Trophoblast cell (in vitro differentiated cells and primary cell): Measurements from ENCODE around the gene RAB17.
A peak's percentile ranks its signal among the peaks of the same experiment; 100 is the strongest.
"Not testable (repeated sequence)": the region's sequence is repeated elsewhere in the genome, so short reads cannot be mapped to it uniquely, and the experiment has no call there.

Experiments
- DNase-seq, 2 donors: peaks; one replicate each; pipeline ENCODE4 v3.0.0-alpha.2; 2016
- H2AFZ ChIP-seq: 2 replicates; pipeline ENCODE4 v1.6.1; 2013; ENCODE audit warnings: low read length, moderate library complexity, mild to moderate bottlenecking; ENCODE audit not compliant: insufficient read depth, poor library complexity
- H2AK5ac ChIP-seq: 2 replicates; pipeline ENCODE4 v1.6.1; 2013; ENCODE audit warnings: mild to moderate bottlenecking, low read length
- H2BK120ac ChIP-seq: 2 replicates; pipeline ENCODE4 v1.6.1; 2013; ENCODE audit warnings: low read length, mild to moderate bottlenecking, moderate library complexity; ENCODE audit not compliant: insufficient read depth, poor library complexity
- H2BK12ac ChIP-seq: 2 replicates; pipeline ENCODE4 v1.6.1; 2013; ENCODE audit warnings: mild to moderate bottlenecking, low read length, moderate library complexity
- H2BK5ac ChIP-seq: 2 replicates; pipeline ENCODE4 v1.6.1; 2013; ENCODE audit warnings: low read length, low read depth, moderate library complexity, mild to moderate bottlenecking; ENCODE audit not compliant: poor library complexity
- H3K14ac ChIP-seq: 2 replicates; pipeline ENCODE4 v1.6.1; 2013; ENCODE audit warnings: mild to moderate bottlenecking, low read length
- H3K18ac ChIP-seq: 2 replicates; pipeline ENCODE4 v1.6.1; 2013; ENCODE audit warnings: mild to moderate bottlenecking, low read length
- H3K23ac ChIP-seq: 2 replicates; pipeline ENCODE4 v1.6.1; 2013; ENCODE audit warnings: low read length
- H3K27ac ChIP-seq: 2 replicates; pipeline ENCODE4 v1.5.1; 2013; ENCODE audit warnings: low read depth, mild to moderate bottlenecking, inconsistent platforms, low read length, moderate library complexity
- H3K27me3 ChIP-seq: 2 replicates; pipeline ENCODE4 v1.6.1; 2013; ENCODE audit warnings: inconsistent platforms, mild to moderate bottlenecking, low read length, moderate library complexity; ENCODE audit not compliant: insufficient read depth
- H3K36me3 ChIP-seq, 2 experiments: 1 replicate in 1 of 2; 2 replicates in 1 of 2; pipeline ENCODE4 v1.6.1; 2013; ENCODE audit warnings: low read length in 2 of 2, mild to moderate bottlenecking in 2 of 2, moderate library complexity in 1 of 2; ENCODE audit not compliant: insufficient read depth in 2 of 2, control insufficient read depth in 1 of 2
- H3K4ac ChIP-seq: 2 replicates; pipeline ENCODE4 v1.6.1; 2013; ENCODE audit warnings: low read depth, mild to moderate bottlenecking, low read length, moderate library complexity
- H3K4me1 ChIP-seq, 2 experiments: 1 replicate in 1 of 2; 2 replicates in 1 of 2; pipeline ENCODE4 v1.6.1; 2013; ENCODE audit warnings: low read length in 2 of 2, mild to moderate bottlenecking in 2 of 2, moderate library complexity in 1 of 2; ENCODE audit not compliant: insufficient read depth in 2 of 2, control insufficient read depth in 1 of 2
- H3K4me2 ChIP-seq: 2 replicates; pipeline ENCODE4 v1.6.1; 2013; ENCODE audit warnings: inconsistent platforms, mild to moderate bottlenecking, low read length, moderate library complexity
- H3K4me3 ChIP-seq: 2 replicates; pipeline ENCODE4 v1.5.1; 2013; ENCODE audit warnings: mild to moderate bottlenecking, low read depth, low read length, inconsistent platforms
- H3K79me1 ChIP-seq: one replicate; pipeline ENCODE4 v1.6.1; 2013; ENCODE audit warnings: low read length
- H3K79me2 ChIP-seq: 2 replicates; pipeline ENCODE4 v1.6.1; 2013; ENCODE audit warnings: low read length, mild to moderate bottlenecking; ENCODE audit not compliant: control insufficient read depth, insufficient read depth, poor library complexity
- H3K9ac ChIP-seq: 2 replicates; pipeline ENCODE4 v1.6.1; 2013; ENCODE audit warnings: mild to moderate bottlenecking, low read length
- H3K9me3 ChIP-seq: 2 replicates; pipeline ENCODE4 v1.6.1; 2013; ENCODE audit warnings: low read depth, mild to moderate bottlenecking, control low read depth, inconsistent platforms, low read length; ENCODE audit not compliant: insufficient read depth
- H4K12ac ChIP-seq: 2 replicates; pipeline ENCODE4 v1.6.1; 2013; ENCODE audit warnings: low read depth, mild to moderate bottlenecking, low read length, moderate library complexity
- H4K8ac ChIP-seq: 2 replicates; pipeline ENCODE4 v1.6.1; 2013; ENCODE audit warnings: low read depth, mild to moderate bottlenecking, low read length, moderate library complexity
- H4K91ac ChIP-seq: one replicate; pipeline ENCODE4 v1.6.1; 2013; ENCODE audit warnings: low read depth, mild to moderate bottlenecking, low read length, moderate library complexity
- WGBS: extraction: QIAGEN DNeasy Blood & Tissue Kit; methylation state at CpG from one replicate; pipeline ENCODE4 v1.1.7; 2013; ENCODE audit warnings: missing lambda C conversion rate; ENCODE audit not compliant: insufficient read length, insufficient coverage; ENCODE audit errors: extremely low coverage; 5-methylcytosine and 5-hydroxymethylcytosine counted together

RAB17 gene

GRCh38 chr2:237614151-237614720 is 23.7 kb upstream of the RAB17 start:
- Histone ChIP-seq H3K9me3 (no peaks in the 10 kb centered on the region), H3K4me2 (peak overlapping the region; percentile 28), H2AK5ac (peak overlapping the region; percentile 44), H4K91ac (peak overlapping the region; percentile 78), H2BK12ac (peak overlapping the region; percentile 78), H3K36me3 (no peaks in the 10 kb centered on the region), H2BK5ac (peak overlapping the region; percentile 76), H3K4me1 (peaks cover 31 to 36% of the 10 kb centered on the region in 2 experiments), H4K8ac (no peak overlapping the region), H3K4ac (no peak overlapping the region), H3K18ac (no peak overlapping the region), H3K23ac (no peak overlapping the region), H4K12ac (no peak overlapping the region), H2AFZ (no peak overlapping the region), H3K27me3 (no peaks in the 10 kb centered on the region), H3K9ac (no peak overlapping the region), H3K14ac (no peak overlapping the region), H3K79me1 (peaks cover 26% of the 10 kb centered on the region), H3K4me3 (no peak overlapping the region), H2BK120ac (peak overlapping the region; percentile 49), H3K79me2 (no peaks in the 10 kb centered on the region), H3K27ac (peak overlapping the region; percentile 89)
- no CpG with 5 or more reads among the region's 9 CpGs for WGBS
- peak; percentile 90 to 97 for DNase-seq

- no peak overlapping the region for H3K9ac ChIP-seq
- peak overlapping the region; percentile 91 for H2BK120ac ChIP-seq
- no peak for DNase-seq
- H3K4me1 ChIP-seq: peaks cover 31 to 36% of the 10 kb centered on the region in 2 experiments
- peak overlapping the region; percentile 38 for H3K18ac ChIP-seq
- peak overlapping the region; percentile 57 for H2AK5ac ChIP-seq
- no peaks in the 10 kb centered on the region for H3K79me2 ChIP-seq
- H3K27ac ChIP-seq: peak overlapping the region; percentile 89
- H3K4me2 ChIP-seq: peak overlapping the region; percentile 18
- no peaks in the 10 kb centered on the region for H3K36me3 ChIP-seq
- H3K4ac ChIP-seq: peak overlapping the region; percentile 37
- H4K8ac ChIP-seq: peak overlapping the region; percentile 30
- H3K14ac ChIP-seq: peak overlapping the region; percentile 75
- no peak overlapping the region for H2AFZ ChIP-seq
- H3K27me3 ChIP-seq: no peaks in the 10 kb centered on the region
- no peak overlapping the region for H4K12ac ChIP-seq
- no peak overlapping the region for H3K23ac ChIP-seq
- H3K4me3 ChIP-seq: no peak overlapping the region
- peak overlapping the region; percentile 78 for H4K91ac ChIP-seq
- H3K79me1 ChIP-seq: peaks cover 26% of the 10 kb centered on the region
- peak overlapping the region; percentile 97 for H2BK5ac ChIP-seq
- H2BK12ac ChIP-seq: peak overlapping the region; percentile 74
- H3K9me3 ChIP-seq: no peaks in the 10 kb centered on the region
Observed at GRCh38 chr2:237613679-237614078, 23.1 kb upstream of the RAB17 start.

- no peak for DNase-seq
- Histone ChIP-seq H4K12ac (peak overlapping the region; percentile 55), H3K23ac (no peak overlapping the region), H3K4ac (peak overlapping the region; percentile 10), H2AFZ (no peak overlapping the region), H3K9ac (no peak overlapping the region), H3K4me1 (peaks cover 31 to 36% of the 10 kb centered on the region in 2 experiments), H3K18ac (peak overlapping the region; percentile 9), H3K79me1 (peaks cover 26% of the 10 kb centered on the region), H3K4me2 (no peak overlapping the region), H3K14ac (peak overlapping the region; percentile 5), H3K9me3 (no peaks in the 10 kb centered on the region), H3K27ac (peak overlapping the region; percentile 89), H2AK5ac (peak overlapping the region; percentile 38), H4K91ac (peak overlapping the region; percentile 78), H3K79me2 (no peaks in the 10 kb centered on the region), H2BK12ac (peak overlapping the region; percentile 41), H4K8ac (no peak overlapping the region), H2BK5ac (peak overlapping the region; percentile 45), H2BK120ac (peak overlapping the region; percentile 80), H3K4me3 (no peak overlapping the region), H3K36me3 (no peaks in the 10 kb centered on the region), H3K27me3 (no peaks in the 10 kb centered on the region)
- no CpG with 5 or more reads among the region's 10 CpGs for WGBS
Observed at GRCh38 chr2:237612527-237613357, 22.2 kb upstream of the RAB17 start.

GRCh38 chr2:237606522-237606921 is 16.0 kb upstream of the RAB17 start:
- H3K14ac ChIP-seq, H2BK12ac ChIP-seq, H3K4me2 ChIP-seq, H2BK5ac ChIP-seq, H3K4me3 ChIP-seq, H3K23ac ChIP-seq, H4K91ac ChIP-seq, H3K36me3 ChIP-seq, H3K18ac ChIP-seq, H2BK120ac ChIP-seq, H3K9ac ChIP-seq, H3K4ac ChIP-seq, DNase-seq, H3K27me3 ChIP-seq, H2AK5ac ChIP-seq, H3K9me3 ChIP-seq, H4K8ac ChIP-seq, H3K79me1 ChIP-seq, H4K12ac ChIP-seq, H3K79me2 ChIP-seq, H3K27ac ChIP-seq, H2AFZ ChIP-seq: not testable (repeated sequence)
- H3K4me1 ChIP-seq: peaks cover 7 to 15% of the 10 kb centered on the region in 2 experiments
- WGBS: no CpG with 5 or more reads among the region's 4 CpGs
